ENCODE data around the gene PAX5. TPM values are rescaled to one million over a fixed set of nuclear protein-coding genes. Genes with fewer than 3 reads are reported as not detected.

PAX5 gene
- total RNA-seq, 3 donors from 2014 or later = 0.29 to 0.32 TPM; not detected in 1

- Histone ChIP-seq H3K36me3 (ENCODE audit: low read depth) (no peaks in the 10 kb centered on the region), H3K4me3 (no peak overlapping the region), H3K9me3 (no peaks in the 10 kb centered on the region), H3K4me1 (ENCODE audit: low read depth) (peaks cover 34% of the 10 kb centered on the region)
- DNase-seq (no peak), ATAC-seq (no peak)
- intact Hi-C loops (cut with DNase I, micrococcal nuclease) = no loop called here
- TF ChIP-seq CTCF (IDR thresholded peaks at IDR 0.05) = no peak
Observed at GRCh38 chr9:37031081-37031480, 3.0 kb downstream of the PAX5 start.

GRCh38 chr9:37030611-37030939 is 3.5 kb downstream of the PAX5 start:
- DNase-seq (no peak), ATAC-seq (no peak)
- no peak for TF ChIP-seq CTCF (IDR thresholded peaks at IDR 0.05)
- no peak overlapping the region for H3K4me3 ChIP-seq
- H3K4me1 ChIP-seq (ENCODE audit: low read depth) = peaks cover 33% of the 10 kb centered on the region
- intact Hi-C loops (cut with DNase I, micrococcal nuclease) = no loop called here
- H3K9me3 ChIP-seq = no peaks in the 10 kb centered on the region
- no peaks in the 10 kb centered on the region for H3K36me3 ChIP-seq (ENCODE audit: low read depth)

- no peak for TF ChIP-seq CTCF (IDR thresholded peaks at IDR 0.05)
- no peaks in the 10 kb centered on the region for H3K9me3 ChIP-seq
- no peaks in the 10 kb centered on the region for H3K36me3 ChIP-seq (ENCODE audit: low read depth)
- DNase-seq (no peak), ATAC-seq (no peak)
- H3K4me3 ChIP-seq = no peak overlapping the region
- intact Hi-C loops (cut with DNase I, micrococcal nuclease) = no loop called here
- peaks cover 31% of the 10 kb centered on the region for H3K4me1 ChIP-seq (ENCODE audit: low read depth)
Observed at GRCh38 chr9:37029776-37030610, 4.1 kb downstream of the PAX5 start.

GRCh38 chr9:37029304-37029775 is 4.7 kb downstream of the PAX5 start:
- no peak for TF ChIP-seq CTCF (IDR thresholded peaks at IDR 0.05)
- Histone ChIP-seq H3K36me3 (ENCODE audit: low read depth) (no peaks in the 10 kb centered on the region), H3K4me3 (no peak overlapping the region), H3K4me1 (ENCODE audit: low read depth) (peaks cover 31% of the 10 kb centered on the region), H3K9me3 (no peaks in the 10 kb centered on the region)
- DNase-seq = no peak
- intact Hi-C loops (cut with DNase I, micrococcal nuclease) = no loop called here
- no peak for ATAC-seq

GRCh38 chr9:37028420-37029031 is 5.5 kb downstream of the PAX5 start:
- no peak overlapping the region for H3K4me3 ChIP-seq
- DNase-seq = no peak
- TF ChIP-seq CTCF (IDR thresholded peaks at IDR 0.05) = no peak
- intact Hi-C loops (cut with DNase I, micrococcal nuclease) = no loop called here
- peaks cover 31% of the 10 kb centered on the region for H3K4me1 ChIP-seq (ENCODE audit: low read depth)
- H3K9me3 ChIP-seq = no peaks in the 10 kb centered on the region
- no peaks in the 10 kb centered on the region for H3K36me3 ChIP-seq (ENCODE audit: low read depth)
- no peak for ATAC-seq

Measured in mucosa of descending colon (tissue), 3 donors.